22Rv1 (cell line): ENCODE data around the gene MFAP2.

Experiments
- ZFX ChIP-seq: fragments of 450-650 bp; IDR thresholded peaks from 2 replicates; pipeline ENCODE4 v1.6.1; 2017; ENCODE audit warnings: antibody characterized with exemption, borderline replicate concordance
- TF ChIP-seq, protein P1 (sequence below): fragments of 450-650 bp; IDR thresholded peaks from 2 replicates; pipeline ENCODE4 v1.5.1; 2017; ENCODE audit warnings: mild to moderate bottlenecking

DNA sequence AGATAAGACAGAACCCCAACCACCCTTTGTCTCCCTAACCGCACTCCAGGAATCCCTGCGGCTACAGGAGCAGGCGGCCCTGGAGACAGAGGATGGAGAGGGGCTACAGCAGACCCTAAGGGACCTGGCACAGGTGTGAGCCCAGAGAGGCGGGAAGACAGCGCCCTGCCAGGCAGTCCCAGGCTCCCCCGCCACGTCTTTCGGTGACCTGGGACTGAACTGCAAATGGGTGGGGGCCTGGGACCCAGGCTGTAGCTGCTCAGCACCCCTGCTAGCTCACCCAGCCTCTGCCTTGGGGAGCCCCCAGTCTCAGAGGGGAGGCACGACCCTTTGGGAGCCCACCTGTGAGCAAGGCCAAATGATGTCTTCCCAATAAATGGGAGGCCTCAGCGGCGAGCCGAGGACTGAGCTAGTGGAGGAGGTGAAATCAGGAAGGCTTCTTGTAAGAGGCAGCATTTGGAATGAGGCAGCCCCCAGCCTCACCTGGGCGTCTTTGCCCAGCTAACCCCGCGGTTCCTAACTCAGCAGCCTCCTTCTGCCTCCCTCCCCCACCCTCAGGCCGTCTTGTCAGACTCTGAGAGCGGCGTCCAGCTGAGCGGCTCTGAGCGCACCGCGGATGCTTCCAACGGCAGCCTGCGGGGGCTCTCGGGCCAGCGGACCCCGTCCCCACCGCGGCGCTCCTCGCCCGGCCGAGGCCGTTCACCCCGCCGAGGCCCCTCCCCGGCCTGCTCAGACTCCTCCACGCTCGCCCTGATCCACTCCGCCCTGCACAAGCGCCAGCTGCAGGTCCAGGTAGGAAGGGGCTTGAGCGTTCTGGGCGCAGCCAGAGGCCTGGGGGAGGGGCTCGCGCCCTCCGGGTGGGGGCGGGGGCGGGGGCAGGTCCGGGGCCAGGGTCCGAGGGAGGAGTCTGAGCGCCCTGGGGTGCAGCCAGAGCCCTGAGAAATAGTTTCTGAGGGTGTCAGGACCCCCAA, 41.8 kb downstream of the MFAP2 start:
- TF ChIP-seq, protein P1, sequence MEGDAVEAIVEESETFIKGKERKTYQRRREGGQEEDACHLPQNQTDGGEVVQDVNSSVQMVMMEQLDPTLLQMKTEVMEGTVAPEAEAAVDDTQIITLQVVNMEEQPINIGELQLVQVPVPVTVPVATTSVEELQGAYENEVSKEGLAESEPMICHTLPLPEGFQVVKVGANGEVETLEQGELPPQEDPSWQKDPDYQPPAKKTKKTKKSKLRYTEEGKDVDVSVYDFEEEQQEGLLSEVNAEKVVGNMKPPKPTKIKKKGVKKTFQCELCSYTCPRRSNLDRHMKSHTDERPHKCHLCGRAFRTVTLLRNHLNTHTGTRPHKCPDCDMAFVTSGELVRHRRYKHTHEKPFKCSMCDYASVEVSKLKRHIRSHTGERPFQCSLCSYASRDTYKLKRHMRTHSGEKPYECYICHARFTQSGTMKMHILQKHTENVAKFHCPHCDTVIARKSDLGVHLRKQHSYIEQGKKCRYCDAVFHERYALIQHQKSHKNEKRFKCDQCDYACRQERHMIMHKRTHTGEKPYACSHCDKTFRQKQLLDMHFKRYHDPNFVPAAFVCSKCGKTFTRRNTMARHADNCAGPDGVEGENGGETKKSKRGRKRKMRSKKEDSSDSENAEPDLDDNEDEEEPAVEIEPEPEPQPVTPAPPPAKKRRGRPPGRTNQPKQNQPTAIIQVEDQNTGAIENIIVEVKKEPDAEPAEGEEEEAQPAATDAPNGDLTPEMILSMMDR: no peak
- no peak for TF ChIP-seq ZFX
